ENCODE measurements around the gene FUT9. TPM values are rescaled to one million over a fixed set of nuclear protein-coding genes. Genes with fewer than 3 reads are reported as not detected.

Gene FUT9
- total RNA-seq (2014; rRNA removed; shearing (Covaris generic)): under 0.01 and 0.03 TPM in 2 replicates

- peak; percentile 9 for DNase-seq (ENCODE audit: low read depth)
Measured at GRCh38 chr6:96015518-96016333, at the start of gene FUT9. FUT9 (plus strand) TSS chr6:96015974; CDS start chr6:96203156, 187,182 bp downstream.

- DNase-seq (ENCODE audit: low read depth): no peak
Measured at GRCh38 chr6:95967594-95967993, 48.2 kb upstream of the FUT9 start.

- no peak for DNase-seq (ENCODE audit: low read depth)
Measured at GRCh38 chr6:95973976-95974375, 41.8 kb upstream of the FUT9 start.

- no peak for DNase-seq (ENCODE audit: low read depth)
Measured at GRCh38 chr6:95978230-95978629, 37.5 kb upstream of the FUT9 start.

- DNase-seq (ENCODE audit: low read depth): no peak
Measured at GRCh38 chr6:95991906-95992305, 23.9 kb upstream of the FUT9 start.

GRCh38 chr6:95994151-95994550 lies 21.6 kb upstream of the FUT9 start:
- DNase-seq (ENCODE audit: low read depth): no peak

- no peak for DNase-seq (ENCODE audit: low read depth)
Measured at GRCh38 chr6:95998133-95998532, 17.6 kb upstream of the FUT9 start.

- DNase-seq (ENCODE audit: low read depth): no peak
Measured at GRCh38 chr6:96001891-96002575, 13.7 kb upstream of the FUT9 start.

- no peak for DNase-seq (ENCODE audit: low read depth)
Measured at GRCh38 chr6:96002576-96002910, 13.2 kb upstream of the FUT9 start.

- DNase-seq (ENCODE audit: low read depth): no peak
Measured at GRCh38 chr6:96002912-96003311, 12.9 kb upstream of the FUT9 start.

- DNase-seq (ENCODE audit: low read depth): no peak
Measured at GRCh38 chr6:96007663-96008062, 8.1 kb upstream of the FUT9 start.

- no peak for DNase-seq (ENCODE audit: low read depth)
Measured at GRCh38 chr6:96013531-96013930, 2.2 kb upstream of the FUT9 start.

- DNase-seq (ENCODE audit: low read depth): no peak
Measured at GRCh38 chr6:96014846-96015517, 792 bp upstream of the FUT9 start.

GRCh38 chr6:96016334-96017069 lies 728 bp downstream of the FUT9 start:
- no peak for DNase-seq (ENCODE audit: low read depth)

- no peak for DNase-seq (ENCODE audit: low read depth)
Measured at GRCh38 chr6:96017070-96017359, 1.2 kb downstream of the FUT9 start.

- DNase-seq (ENCODE audit: low read depth): no peak
Measured at GRCh38 chr6:96022225-96022624, 6.5 kb downstream of the FUT9 start.

GRCh38 chr6:96032661-96033060 lies 16.9 kb downstream of the FUT9 start:
- no peak for DNase-seq (ENCODE audit: low read depth)

- DNase-seq (ENCODE audit: low read depth): no peak
Measured at GRCh38 chr6:96051555-96051954, 35.8 kb downstream of the FUT9 start.

- DNase-seq (ENCODE audit: low read depth): no peak
Measured at GRCh38 chr6:96058082-96058481, 42.3 kb downstream of the FUT9 start.

GRCh38 chr6:96059586-96059985 lies 43.8 kb downstream of the FUT9 start:
- peak; percentile 1 for DNase-seq (ENCODE audit: low read depth)

GRCh38 chr6:96060249-96060648 lies 44.5 kb downstream of the FUT9 start:
- DNase-seq (ENCODE audit: low read depth): no peak

GRCh38 chr6:96065213-96065612 lies 49.4 kb downstream of the FUT9 start:
- no peak for DNase-seq (ENCODE audit: low read depth)

All from Daoy (cell line).